ENCODE results near the gene NXPH1.

- TF ChIP-seq CTCF (IDR thresholded peaks at IDR 0.05; ENCODE audit: low read depth, low read length, poor library complexity, severe bottlenecking) (no peak), EZH2phosphoT487 (IDR thresholded peaks at IDR 0.05; ENCODE audit: borderline replicate concordance, low read length) (no peak)
Observed at GRCh38 chr7:8710124-8710523, 276.7 kb downstream of the NXPH1 start.
